HG02763 (cell line): ENCODE measurements around the gene APOA5.
A peak's percentile ranks its signal among the peaks of the same experiment; 100 is the strongest.
"Not testable (repeated sequence)": the region's sequence is repeated elsewhere in the genome, so short reads cannot be mapped to it uniquely, and the experiment has no call there.

Experiments
- ATAC-seq: cut with Tn5 transposase; IDR thresholded peaks from one replicate; pipeline ENCODE4 v1.9.1; 2021; ENCODE audit warnings: mild to moderate bottlenecking, moderate library complexity; ENCODE audit not compliant: unreplicated experiment

The APOA5 gene

DNA sequence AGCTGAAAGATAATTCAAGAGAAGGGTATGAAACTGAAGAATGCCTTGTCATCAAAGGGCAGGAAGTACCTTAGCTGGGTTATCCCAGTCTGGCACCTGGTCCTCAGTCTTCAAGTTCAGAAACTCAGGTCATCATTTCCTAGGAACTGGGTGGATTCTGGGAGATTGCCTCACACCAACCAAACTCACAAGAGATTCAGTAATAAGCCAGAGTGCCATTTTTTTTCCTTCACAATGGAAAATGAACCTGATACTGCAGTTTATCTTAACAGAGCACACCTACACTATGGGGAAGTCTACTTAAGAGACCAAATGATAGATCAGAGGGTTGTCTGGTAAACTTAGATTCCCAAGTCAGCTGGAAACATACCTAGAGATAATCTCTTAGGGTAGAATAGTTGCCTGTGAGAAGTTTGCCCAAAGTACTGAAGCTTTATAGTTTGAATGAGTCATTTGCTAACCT, 15.1 kb downstream of the APOA5 start:
- no peak for ATAC-seq

DNA sequence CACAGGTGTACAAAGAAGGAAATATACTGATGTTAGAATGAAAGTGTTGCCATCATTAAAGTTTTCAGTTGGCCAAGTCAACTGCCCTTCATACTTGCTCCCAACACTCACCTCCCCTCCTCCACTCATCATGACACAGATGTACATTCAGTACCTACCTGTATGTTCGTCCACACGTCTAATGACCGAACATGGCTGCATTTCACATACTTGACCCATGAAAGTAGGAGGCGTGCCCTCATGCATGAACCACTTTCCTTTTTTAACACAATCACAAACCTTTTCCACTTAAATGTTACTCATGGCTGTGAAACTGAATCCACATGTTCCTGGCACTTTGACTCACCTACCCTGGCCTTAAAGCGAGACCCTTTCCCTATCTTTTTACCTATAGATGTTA, 15.7 kb downstream of the APOA5 start:
- no peak for ATAC-seq

DNA sequence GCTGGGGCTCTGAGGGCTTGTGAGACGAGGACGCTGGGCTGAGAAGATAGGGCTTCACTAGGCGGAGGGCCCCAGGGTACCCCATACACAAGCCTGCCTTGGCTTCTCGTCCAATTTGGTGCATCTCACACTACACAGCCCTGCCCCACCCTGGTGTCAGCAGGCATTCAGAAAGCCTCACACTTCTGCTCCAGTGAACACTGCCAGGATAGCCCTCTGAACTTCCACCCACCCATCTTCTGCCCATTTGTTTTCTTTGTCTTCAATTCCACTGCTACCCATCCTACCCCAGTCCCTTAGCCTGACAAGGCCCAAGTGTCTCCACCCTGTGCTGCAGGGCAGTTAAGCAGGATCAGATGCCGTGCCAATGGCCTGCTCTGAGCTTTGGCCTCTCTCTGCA, 17.0 kb downstream of the APOA5 start:
- no peak for ATAC-seq

DNA sequence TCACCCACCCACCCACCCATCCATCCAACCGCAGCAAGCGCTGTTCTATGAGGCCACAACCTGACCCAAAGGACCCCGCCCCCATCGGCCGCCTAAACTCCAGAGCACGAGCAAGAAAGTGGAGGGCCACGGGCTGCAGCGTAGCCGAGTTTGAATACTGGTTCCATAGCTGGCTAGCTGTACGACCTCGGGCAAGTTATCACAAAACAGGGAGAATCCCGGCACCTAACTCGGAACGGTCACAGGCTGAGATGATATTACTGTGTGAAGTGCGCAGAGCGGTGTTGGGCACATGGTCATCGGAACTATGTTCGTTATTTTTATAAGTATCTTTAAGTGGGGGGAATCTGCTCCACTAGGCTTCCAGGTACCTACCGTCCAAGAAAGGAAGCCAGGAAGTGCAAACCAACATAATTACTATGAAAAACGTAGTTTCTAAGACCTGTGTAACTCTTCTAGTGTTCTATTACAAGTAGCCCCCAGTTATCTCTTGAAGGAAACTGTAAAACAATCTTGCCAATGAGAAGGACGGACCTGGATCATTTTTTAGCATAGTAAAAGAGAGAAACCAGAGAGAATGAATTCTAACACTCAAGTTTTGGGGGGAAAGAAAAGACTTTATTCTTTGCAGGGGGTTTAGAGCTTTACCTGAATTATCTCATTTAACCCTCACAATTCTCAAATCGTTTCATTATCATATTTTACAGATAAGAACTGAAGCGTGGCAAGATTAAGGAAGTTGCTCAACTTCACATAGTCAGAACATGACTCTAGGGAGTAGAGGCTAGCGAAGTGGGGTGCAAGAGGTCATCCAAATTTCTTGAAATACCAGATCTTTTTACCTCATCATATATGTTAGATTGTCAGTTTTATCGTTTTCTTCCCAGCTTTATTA, 18.2 kb downstream of the APOA5 start:
- peak; percentile 27 for ATAC-seq

DNA sequence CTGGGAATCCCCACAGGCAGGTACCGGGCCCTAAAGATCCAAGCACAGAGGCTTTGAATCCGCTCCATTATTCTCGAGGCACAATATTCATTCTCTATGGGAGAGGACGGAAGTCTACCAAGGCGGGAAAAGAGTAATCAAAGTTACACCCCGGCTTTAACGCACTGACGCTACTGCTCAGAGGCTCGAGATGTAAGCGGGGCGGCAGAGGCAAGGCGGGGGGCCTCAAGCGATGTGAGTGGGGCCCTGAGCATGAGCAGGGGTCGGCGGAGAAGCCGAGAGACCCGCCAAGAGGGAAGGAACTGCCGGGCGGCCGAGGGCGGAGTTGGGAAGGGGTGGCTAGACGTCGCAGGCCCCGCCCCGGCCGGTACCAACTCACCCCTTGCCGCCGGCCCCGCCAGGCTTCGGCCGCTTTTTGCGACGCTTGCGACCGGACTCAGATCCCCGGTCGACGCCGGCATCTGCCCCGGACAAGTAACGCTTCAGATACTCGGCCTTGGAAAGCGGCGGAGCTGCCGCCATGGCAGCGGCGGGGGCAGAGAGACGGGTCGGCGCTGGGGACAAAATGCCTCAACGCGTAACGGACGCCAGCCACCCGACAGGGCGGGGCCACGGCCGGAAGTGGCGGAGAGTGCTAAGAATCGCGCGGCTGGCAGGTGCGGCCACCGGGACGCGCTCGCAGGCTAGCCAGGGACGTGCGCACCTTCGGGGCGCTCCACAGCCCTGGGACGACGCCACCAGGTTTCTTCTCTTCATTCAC, 19.1 kb downstream of the APOA5 start, which contains the start of gene BUD13:
Gene BUD13, minus strand, starts transcription at position 545 of the 760 bp plus-strand sequence. Its CDS starts 23 bp downstream, at position 522.
- ATAC-seq = peak; percentile 88

DNA sequence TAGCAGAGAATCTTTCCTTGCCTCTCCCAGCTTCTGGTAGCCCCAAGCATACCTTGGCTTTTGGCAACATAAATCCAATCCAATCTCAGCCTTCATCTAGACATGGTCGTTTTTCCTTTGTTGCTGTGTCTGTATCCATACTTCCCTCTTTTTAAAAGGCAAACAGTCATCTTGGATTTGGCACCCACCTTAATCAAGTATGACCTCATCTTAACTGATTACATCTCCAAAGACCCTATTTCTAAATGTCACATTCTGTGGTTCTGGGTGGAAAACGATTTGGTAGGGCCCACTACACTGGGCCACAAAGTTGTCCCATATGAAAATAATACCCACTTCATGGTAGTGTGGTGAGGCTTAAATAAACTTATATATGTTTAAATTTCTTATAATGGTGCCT, 19.7 kb downstream of the APOA5 start:
- no peak for ATAC-seq

DNA sequence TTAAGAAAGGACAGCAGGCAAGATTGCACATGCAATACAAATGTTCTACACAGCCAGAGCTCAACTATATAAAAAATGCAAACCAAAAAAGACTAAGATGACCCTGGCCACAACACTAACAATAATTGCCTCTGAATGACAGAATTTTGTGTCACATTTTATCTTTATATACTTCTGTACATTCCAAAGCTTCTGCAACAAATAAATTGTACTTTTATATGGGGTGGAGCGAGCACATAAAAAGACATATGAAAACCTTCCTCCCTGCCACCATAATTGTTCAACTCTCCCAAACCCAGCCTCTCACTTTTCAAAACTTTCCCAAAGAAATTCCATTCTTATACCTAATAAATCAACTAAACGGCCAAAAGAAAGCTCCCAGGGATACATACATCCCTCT, 29.5 kb downstream of the APOA5 start:
- ATAC-seq = no peak

DNA sequence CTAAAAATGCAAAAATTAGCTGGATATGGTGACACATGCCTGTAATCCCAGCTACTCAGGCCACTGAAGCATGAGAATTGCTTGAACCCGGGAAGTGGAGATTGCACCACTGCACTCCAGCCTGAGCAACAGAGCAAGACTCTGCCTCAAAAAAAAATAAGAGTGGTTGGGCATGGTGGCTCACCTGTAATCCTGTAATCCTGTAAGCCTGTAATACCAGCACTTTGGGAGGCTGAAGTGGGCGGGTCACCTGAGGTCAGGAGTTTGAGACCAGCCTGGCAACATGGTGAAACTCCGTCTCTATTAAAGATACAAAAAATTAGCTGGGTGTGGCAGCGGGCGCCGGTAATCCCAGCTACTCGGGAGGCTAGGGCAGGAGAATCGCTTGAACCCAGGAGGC, 35.6 kb downstream of the APOA5 start:
- ATAC-seq = not testable (repeated sequence)

DNA sequence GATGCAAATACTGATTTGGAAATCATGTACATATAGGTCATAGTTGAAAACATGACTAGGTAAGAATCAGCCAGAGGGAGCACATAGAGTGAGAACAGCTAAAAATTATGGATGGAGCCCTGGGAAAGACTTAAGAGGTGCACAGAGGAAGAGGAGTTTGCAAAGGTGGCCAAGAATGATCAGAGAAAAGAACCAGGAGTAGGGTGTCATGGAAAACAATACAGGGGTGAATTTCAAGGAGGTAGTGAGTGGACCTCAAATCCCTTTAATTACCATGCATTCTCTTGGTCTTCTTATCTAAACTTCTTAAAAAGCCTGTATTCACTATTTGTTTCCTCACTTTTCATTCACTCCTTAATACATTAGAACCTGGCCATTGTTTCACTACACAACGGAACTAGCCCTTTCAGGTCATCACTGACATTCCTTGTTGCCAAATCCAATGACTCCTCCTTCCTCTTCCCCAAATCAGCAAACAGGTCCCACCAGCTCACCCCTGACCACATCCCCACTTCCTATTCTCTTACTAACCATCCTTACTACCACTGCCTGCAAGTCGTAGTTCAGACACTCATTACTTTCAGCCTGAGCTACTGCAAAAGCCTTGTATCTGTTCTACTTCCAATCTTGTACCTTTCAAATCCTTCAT, 41.5 kb downstream of the APOA5 start:
- no peak for ATAC-seq

DNA sequence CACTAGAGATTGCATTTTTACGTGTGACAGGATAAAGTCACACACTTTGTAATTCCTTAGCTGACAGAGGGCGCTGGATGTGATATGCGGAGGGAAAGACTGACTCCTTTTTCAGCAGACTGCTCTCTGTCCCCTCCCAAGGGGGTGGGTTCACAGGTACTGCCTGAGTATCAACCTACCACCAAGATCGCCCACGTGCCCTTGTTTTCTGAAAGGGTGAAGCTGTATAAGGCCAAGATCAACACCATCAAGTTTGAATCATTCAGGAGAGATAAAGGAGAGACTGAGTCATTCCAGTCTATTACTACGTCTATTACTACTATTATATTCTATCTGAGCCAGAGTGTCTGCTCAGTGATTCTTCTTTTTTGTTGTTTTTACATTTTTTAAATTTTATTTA, 49.6 kb downstream of the APOA5 start:
- ATAC-seq = no peak

DNA sequence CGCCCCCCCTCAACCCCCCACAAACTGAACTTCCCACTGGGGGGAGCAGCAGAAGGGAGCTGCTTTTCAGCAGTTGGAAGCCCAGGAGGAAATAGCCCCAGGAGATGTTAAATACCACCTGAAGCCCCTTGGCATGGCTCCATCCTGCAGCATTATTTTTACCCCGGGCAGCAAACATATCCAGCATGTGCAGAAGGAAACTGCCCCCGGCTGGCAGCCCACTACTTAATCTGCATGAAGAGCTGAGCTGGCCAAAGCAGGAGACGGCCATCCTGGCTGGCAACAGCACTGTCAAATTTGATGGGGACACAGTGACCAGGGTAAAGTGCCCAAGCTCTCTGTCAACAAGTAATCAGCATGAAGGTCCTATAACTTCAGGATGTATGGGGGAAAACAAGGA, 50.9 kb downstream of the APOA5 start:
- ATAC-seq = no peak
